Amniotic stem cell (primary cell): Measurements from ENCODE around the gene FAM169A.
"Not testable (repeated sequence)": the region's sequence is repeated elsewhere in the genome, so short reads cannot be mapped to it uniquely, and the experiment has no call there.

ENCODE experiments used
- DNase-seq: peaks from one replicate; lab custom pipeline; 2025; lab: John Stamatoyannopoulos, UW

Gene FAM169A

GRCh38 chr5:74865804-74866595 lies at the start of gene FAM169A:
Gene FAM169A (minus strand): TSS chr5:74866387. CDS start chr5:74841676, 24,711 bp downstream.
- no peak for DNase-seq

GRCh38 chr5:74915488-74915887 lies 49.3 kb upstream of the FAM169A start:
- DNase-seq, result no peak

- DNase-seq, result not testable (repeated sequence)
These were observed 45.2 kb upstream of the FAM169A start for GRCh38 chr5:74911421-74911820.

GRCh38 chr5:74909888-74910287 lies 43.7 kb upstream of the FAM169A start:
- not testable (repeated sequence) for DNase-seq

- not testable (repeated sequence) for DNase-seq
These were observed 42.0 kb upstream of the FAM169A start for GRCh38 chr5:74908237-74908636.

GRCh38 chr5:74904713-74905112 lies 38.5 kb upstream of the FAM169A start:
- not testable (repeated sequence) for DNase-seq

- no peak for DNase-seq
These were observed 37.1 kb upstream of the FAM169A start for GRCh38 chr5:74903165-74903787.

- DNase-seq, result no peak
These were observed 30.9 kb upstream of the FAM169A start for GRCh38 chr5:74897049-74897448.

GRCh38 chr5:74895906-74896305 lies 29.7 kb upstream of the FAM169A start:
- DNase-seq, result no peak

- no peak for DNase-seq
These were observed 28.2 kb upstream of the FAM169A start for GRCh38 chr5:74894351-74894750.

GRCh38 chr5:74892921-74893320 lies 26.7 kb upstream of the FAM169A start:
- DNase-seq, result no peak

- no peak for DNase-seq
These were observed 23.4 kb upstream of the FAM169A start for GRCh38 chr5:74889523-74890105.

GRCh38 chr5:74888117-74888516 lies 21.9 kb upstream of the FAM169A start:
- no peak for DNase-seq

GRCh38 chr5:74885170-74885569 lies 19.0 kb upstream of the FAM169A start:
- no peak for DNase-seq

GRCh38 chr5:74882379-74883134 lies 16.4 kb upstream of the FAM169A start:
- DNase-seq, result not testable (repeated sequence)

GRCh38 chr5:74877624-74878304 lies 11.6 kb upstream of the FAM169A start:
- no peak for DNase-seq

GRCh38 chr5:74875994-74876791 lies 10.0 kb upstream of the FAM169A start:
- DNase-seq, result no peak

- DNase-seq, result no peak
These were observed 7.5 kb upstream of the FAM169A start for GRCh38 chr5:74873525-74874249.

GRCh38 chr5:74870299-74871067 lies 4.3 kb upstream of the FAM169A start:
- DNase-seq, result no peak
